GM19397 (cell line): ENCODE data around the gene UCHL3.
"Not testable (repeated sequence)": the region's sequence is repeated elsewhere in the genome, so short reads cannot be mapped to it uniquely, and the experiment has no call there.

Experiments
- ATAC-seq: cut with Tn5 transposase; IDR thresholded peaks from one replicate; pipeline ENCODE4 v1.9.1; 2021; ENCODE audit warnings: mild to moderate bottlenecking, moderate library complexity; ENCODE audit not compliant: unreplicated experiment

UCHL3 gene

GRCh38 chr13:75545386-75545785, 4.2 kb upstream of the UCHL3 start:
- not testable (repeated sequence) for ATAC-seq

DNA sequence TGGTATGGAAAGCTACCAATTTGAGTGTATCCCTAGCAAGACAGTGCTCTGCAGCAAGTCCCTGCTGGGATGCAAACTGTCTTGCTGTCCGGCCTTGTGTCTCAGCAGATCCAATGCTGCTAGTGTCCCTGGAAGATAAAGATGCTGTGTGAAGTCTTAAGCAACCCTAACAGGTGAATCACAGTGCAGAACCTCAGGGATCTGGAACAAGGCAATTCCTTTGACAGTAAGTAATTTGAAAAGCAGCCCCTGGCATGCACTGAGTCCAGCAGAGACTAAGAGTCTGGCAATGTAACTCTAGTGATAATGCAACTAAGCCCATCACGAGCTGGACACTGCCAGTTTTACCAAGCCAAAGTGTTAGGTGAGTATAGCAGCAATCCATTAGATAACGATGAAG, 1.7 kb upstream of the UCHL3 start:
- no peak for ATAC-seq

GRCh38 chr13:75550159-75550567, 572 bp downstream of the UCHL3 start:
- ATAC-seq = peak; percentile 1

DNA sequence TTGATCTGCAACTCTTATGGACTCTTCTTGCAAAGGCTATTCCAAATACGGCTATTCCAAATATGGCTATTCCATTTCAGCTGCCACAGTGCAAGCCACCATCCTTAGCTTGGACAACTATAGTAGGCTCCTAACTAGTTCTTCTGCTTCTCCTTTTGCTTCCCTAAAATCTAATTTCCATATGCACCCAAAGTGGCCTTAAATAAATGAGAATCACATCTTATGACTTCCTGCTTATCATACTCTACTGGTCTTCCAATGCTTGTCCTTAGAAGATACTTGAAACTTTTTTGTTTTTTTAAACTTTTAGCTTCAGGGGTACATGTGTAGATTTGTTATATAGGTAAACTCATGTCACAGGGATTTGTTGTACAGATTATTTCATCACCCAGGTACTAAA, 4.9 kb downstream of the UCHL3 start:
- ATAC-seq = no peak

- no peak for ATAC-seq
These were observed 5.4 kb downstream of the UCHL3 start for GRCh38 chr13:75554981-75555380.

- ATAC-seq = no peak
These were observed 6.2 kb downstream of the UCHL3 start for GRCh38 chr13:75555836-75556235.

- ATAC-seq = no peak
These were observed 7.4 kb downstream of the UCHL3 start for GRCh38 chr13:75556961-75557360.

GRCh38 chr13:75558145-75558840, 8.7 kb downstream of the UCHL3 start:
- ATAC-seq = no peak

- ATAC-seq = no peak
These were observed 17.1 kb downstream of the UCHL3 start for GRCh38 chr13:75566658-75567057.

- no peak for ATAC-seq
These were observed 20.0 kb downstream of the UCHL3 start for GRCh38 chr13:75569576-75569975.

- no peak for ATAC-seq
These were observed 29.9 kb downstream of the UCHL3 start for GRCh38 chr13:75579529-75579928.

- ATAC-seq = no peak
These were observed 32.5 kb downstream of the UCHL3 start for GRCh38 chr13:75581874-75582640.

DNA sequence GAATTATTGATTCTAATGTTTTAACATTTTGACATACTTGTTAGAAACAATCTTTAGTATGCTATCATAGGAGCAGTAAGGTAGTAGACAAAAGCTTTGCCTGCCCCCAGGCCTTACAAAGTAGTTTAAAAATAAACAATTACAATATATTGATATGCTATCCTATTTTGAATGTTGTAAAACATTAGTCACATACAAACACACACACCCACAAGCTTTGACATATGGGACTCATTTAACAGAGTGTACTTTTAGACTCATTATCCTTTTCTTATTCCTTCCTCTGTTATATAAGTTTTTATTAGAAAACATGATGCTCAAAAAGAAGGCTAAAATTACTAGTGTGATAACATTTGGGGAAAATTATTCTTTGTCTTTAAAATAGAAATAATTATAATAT, 33.5 kb downstream of the UCHL3 start:
- no peak for ATAC-seq

- no peak for ATAC-seq
These were observed 35.6 kb downstream of the UCHL3 start for GRCh38 chr13:75585153-75585552.

DNA sequence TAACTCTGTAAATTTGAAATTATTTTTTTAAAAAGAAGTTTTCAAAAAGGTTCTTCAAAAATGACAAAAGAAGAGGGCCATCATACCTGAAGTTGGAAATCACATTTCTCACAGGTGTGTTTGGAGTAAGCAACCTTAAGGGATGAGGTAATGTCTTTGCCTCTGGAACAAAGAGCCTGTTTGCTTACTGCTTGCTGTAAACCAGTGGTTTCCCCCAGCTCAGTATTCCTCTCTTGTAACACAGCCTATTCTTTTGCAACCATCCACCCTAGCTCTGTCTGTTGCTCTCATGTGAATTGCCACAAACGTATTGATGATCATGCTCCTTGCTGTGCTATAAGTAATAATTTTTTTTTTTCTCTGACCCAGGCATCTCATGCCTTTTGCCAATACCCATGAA, 38.1 kb downstream of the UCHL3 start:
- no peak for ATAC-seq

DNA sequence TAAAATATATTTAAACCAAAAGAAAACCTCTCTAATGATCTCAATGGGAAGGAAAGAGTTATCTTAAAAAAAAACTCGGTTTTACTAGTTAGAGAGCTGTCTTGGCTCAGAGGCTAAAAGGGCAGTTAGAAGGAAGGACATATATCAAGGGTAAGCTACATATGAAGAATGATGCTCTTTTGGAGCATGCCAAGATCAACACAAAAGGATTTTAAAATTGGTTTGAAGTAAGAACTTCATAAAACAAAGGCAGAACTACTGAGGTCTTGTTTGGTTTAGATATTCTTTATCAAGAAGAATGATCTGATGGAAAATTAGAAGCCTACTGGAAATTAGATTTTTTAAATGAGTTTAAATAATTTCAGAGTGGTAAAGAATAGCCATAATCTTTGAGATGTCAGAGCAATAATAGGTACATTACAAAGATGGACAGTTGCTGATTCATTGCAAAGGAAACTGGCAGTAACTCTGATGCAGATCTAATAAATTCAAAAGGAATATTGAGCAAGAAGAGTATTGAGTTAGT, 47.1 kb downstream of the UCHL3 start:
- ATAC-seq = no peak

DNA sequence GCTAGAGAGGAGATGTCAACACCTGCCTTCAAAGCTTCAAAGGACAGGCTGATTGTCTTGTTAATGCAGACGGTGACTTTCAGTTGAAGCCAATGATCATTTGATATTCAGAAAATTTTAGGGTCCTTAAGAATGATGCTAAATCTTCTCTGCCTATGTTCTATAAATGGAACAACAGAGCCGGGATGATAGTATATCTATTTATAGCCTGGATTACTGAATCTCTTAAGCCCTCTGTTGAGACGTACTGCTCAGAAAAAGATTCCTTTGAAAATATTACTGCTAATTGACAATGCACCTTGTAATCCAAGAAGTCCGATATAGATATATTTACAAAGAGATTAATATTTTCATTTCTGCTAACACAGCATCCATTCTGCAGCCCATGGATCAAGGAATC, 50.8 kb downstream of the UCHL3 start:
- no peak for ATAC-seq

DNA sequence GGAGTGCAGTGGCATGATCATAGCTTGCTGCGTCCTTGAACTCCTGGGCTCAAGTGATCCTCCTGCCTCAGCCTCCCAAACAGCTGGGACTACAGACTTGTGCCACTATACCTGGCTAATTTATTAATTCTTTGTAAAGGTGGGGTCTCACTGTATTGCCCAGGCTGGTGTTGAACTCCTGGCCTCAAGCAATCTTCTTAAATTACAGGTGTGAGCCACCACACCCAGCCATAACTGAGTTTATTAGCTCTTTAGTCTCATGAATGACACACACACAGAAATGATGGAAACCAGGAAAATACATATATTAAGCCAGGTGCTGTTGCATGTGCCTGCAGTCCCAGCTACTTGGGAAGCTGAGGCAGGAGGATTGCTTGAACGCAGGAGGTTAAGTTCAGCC, 53.4 kb downstream of the UCHL3 start:
- no peak for ATAC-seq

GRCh38 chr13:75607447-75607846, 57.9 kb downstream of the UCHL3 start:
- ATAC-seq = no peak

- ATAC-seq = no peak
These were observed 60.9 kb downstream of the UCHL3 start for GRCh38 chr13:75610466-75610865.

DNA sequence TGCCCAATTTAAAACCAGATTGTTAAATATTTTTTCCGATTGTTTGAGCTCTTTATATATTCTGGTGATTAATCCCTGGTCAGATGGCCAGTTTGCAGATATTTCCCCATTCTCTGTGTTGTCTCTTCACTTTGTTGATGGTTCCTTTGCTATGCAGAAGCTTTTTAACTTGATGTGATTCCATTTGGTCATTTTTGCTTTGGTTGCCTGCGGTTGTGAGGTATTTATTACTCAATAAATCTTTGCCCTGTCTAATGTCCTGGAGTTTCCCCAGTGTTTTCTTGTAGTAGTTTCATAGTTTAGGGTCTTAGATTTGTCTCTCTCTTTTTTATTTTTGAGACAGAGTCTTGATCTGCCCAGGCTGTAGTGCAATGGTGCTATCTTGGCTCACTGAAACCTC, 62.8 kb downstream of the UCHL3 start:
- ATAC-seq = no peak

- ATAC-seq = no peak
These were observed 67.6 kb downstream of the UCHL3 start for GRCh38 chr13:75617230-75617629.
